K562 (cell line): ENCODE results near the gene CLCN6.

Source experiments
- BRCA1 ChIP-seq, 2 experiments: fragments of 450-650 bp in 1 of 2; sonication (generic) in 1 of 2; formaldehyde crosslinking in 1 of 2; IDR thresholded peaks; 2 replicates each; pipeline versions ENCODE4 v1.5.0 to v1.6.1; 2017 to 2020; ENCODE audit warnings: mild to moderate bottlenecking in 1 of 2, missing genetic modification reagents in 1 of 2
- CBX3 ChIP-seq, 2 experiments: IDR thresholded peaks; 1 replicate in 1 of 2; 2 replicates in 1 of 2; pipeline ENCODE4 v1.6.1; 2012; ENCODE audit warnings: inconsistent platforms in 2 of 2, low read length in 2 of 2, borderline replicate concordance in 1 of 2, control low read depth in 1 of 2
- CTCF ChIP-seq, 3 experiments: IDR thresholded peaks in 2 of 3; conservative IDR thresholded peaks in 1 of 3; 2 replicates each; pipeline ENCODE4 v1.5.1; 2011 to 2012; ENCODE audit warnings: low read length in 3 of 3, mild to moderate bottlenecking in 3 of 3, control low read depth in 2 of 3, improper control_type of control experiment in 1 of 3, inconsistent platforms in 1 of 3, low read depth in 1 of 3, mixed read lengths in 1 of 3, moderate library complexity in 1 of 3; ENCODE audit not compliant: insufficient read depth in 2 of 3
- E2F4 ChIP-seq: sonication (generic); formaldehyde crosslinking; IDR thresholded peaks from 2 replicates; pipeline ENCODE4 v1.8.0; 2022; ENCODE audit warnings: mild to moderate bottlenecking, low read depth, missing genetic modification reagents
- EP300 ChIP-seq: IDR thresholded peaks from 2 replicates; pipeline ENCODE4 v1.6.1; 2012; ENCODE audit warnings: low read length, improper control_type of control experiment
- EZH2 ChIP-seq: IDR thresholded peaks from 2 replicates; pipeline ENCODE4 v1.6.1; 2012; ENCODE audit warnings: low read depth, mild to moderate bottlenecking, inconsistent platforms, low read length, borderline replicate concordance
- GTF3C2 ChIP-seq: IDR thresholded peaks from 3 replicates; pipeline ENCODE4 v1.6.1; 2011; ENCODE audit warnings: borderline replicate concordance, mild to moderate bottlenecking, moderate library complexity; ENCODE audit not compliant: insufficient read length; ENCODE audit errors: extremely low read depth
- HNRNPLL ChIP-seq: fragments of 200-400 bp; formaldehyde crosslinking; IDR thresholded peaks from 2 replicates; pipeline ENCODE4 v1.6.1; 2017; ENCODE audit warnings: low read length, low read depth, mild to moderate bottlenecking; ENCODE audit not compliant: poor library complexity, severe bottlenecking
- POU5F1 ChIP-seq: fragments of 150-350 bp; IDR thresholded peaks from 2 replicates; pipeline ENCODE4 v1.6.1; 2014; ENCODE audit warnings: borderline replicate concordance, low read length, low read depth, mild to moderate bottlenecking; ENCODE audit not compliant: partially characterized antibody
- RAD21 ChIP-seq, 2 experiments: fragments of 250-450 bp in 1 of 2; fragments of 450-650 bp in 1 of 2; sonication (Bioruptor Pico) in 1 of 2; formaldehyde crosslinking in 1 of 2; IDR thresholded peaks in 1 of 2; conservative IDR thresholded peaks in 1 of 2; 2 replicates each; pipeline versions ENCODE4 v1.4.0 to v1.8.0; 2020 to 2022; ENCODE audit warnings: mild to moderate bottlenecking in 2 of 2, moderate library complexity in 1 of 2
- SREBF2 ChIP-seq: sonication (generic); formaldehyde crosslinking; IDR thresholded peaks from 2 replicates; pipeline ENCODE4 v1.4.0; 2020; ENCODE audit warnings: mild to moderate bottlenecking, missing genetic modification reagents
- ZC3H11A ChIP-seq: IDR thresholded peaks from 2 replicates; pipeline ENCODE4 v1.6.1; 2012; ENCODE audit warnings: low read depth, low read length, improper control_type of control experiment
- ZNF175 ChIP-seq: fragments of 200-800 bp; sonication (Bioruptor generic); IDR thresholded peaks from 2 replicates; pipeline ENCODE4 v1.6.1; 2016; ENCODE audit warnings: low read depth, mild to moderate bottlenecking, missing genetic modification characterization, missing compliant biosample characterization

GRCh38 chr1:11768821-11769220 is 37.2 kb upstream of the CLCN6 start:
- TF ChIP-seq EZH2 (no peak), EP300 (no peak), CTCF (IDR thresholded peaks at IDR 0.05 in 2 of 3, conservative IDR thresholded peaks at IDR 0.05 in 1 of 3; ENCODE audit: insufficient read depth in 2 of 3, low read depth in 1 of 3, low read length in 3 of 3) (no peak), SREBF2 (CRISPR knock-in tag) (no peak), POU5F1 (no peak), ZC3H11A (no peak), E2F4 (no peak), RAD21 (CRISPR knock-in tag; conservative IDR thresholded peaks at IDR 0.05 in 1 of 2, IDR thresholded peaks at IDR 0.05 in 1 of 2) (no peak), CBX3 (IDR thresholded peaks at IDR 0.05; ENCODE audit: borderline replicate concordance in 1 of 2, low read length in 2 of 2) (no peak), HNRNPLL (no peak), GTF3C2 (no peak), BRCA1 (IDR thresholded peaks at IDR 0.05) (no peak), BRCA1 (CRISPR knock-in tag; IDR thresholded peaks at IDR 0.05) (no peak), ZNF175 (CRISPR knock-in tag) (no peak)
